Neutrophil (primary cell): ENCODE measurements around the gene RAPGEF3.
A peak's percentile ranks its signal among the peaks of the same experiment; 100 is the strongest.

Experiments used
- H3K27ac ChIP-seq: fragments of 200-600 bp; sonication (generic); 2 replicates; pipeline ENCODE4 v1.5.1; 2016; ENCODE audit warnings: mild to moderate bottlenecking, moderate library complexity
- H3K27me3 ChIP-seq: fragments of 200-600 bp; sonication (generic); 2 replicates; pipeline ENCODE4 v1.6.0; 2016; ENCODE audit warnings: mild to moderate bottlenecking
- H3K36me3 ChIP-seq: fragments of 200-600 bp; sonication (generic); 2 replicates; pipeline ENCODE4 v1.5.1; 2017
- H3K4me1 ChIP-seq, 2 experiments: fragments of 200-600 bp in 1 of 2; sonication (generic) in 1 of 2; 1 replicate in 1 of 2; 2 replicates in 1 of 2; pipeline versions ENCODE4 v1.5.1 to v1.6.1; 2013 to 2016; ENCODE audit warnings: low read depth in 1 of 2, low read length in 1 of 2, mild to moderate bottlenecking in 1 of 2, moderate library complexity in 1 of 2; ENCODE audit not compliant: control insufficient read depth in 1 of 2, insufficient read depth in 1 of 2
- H3K4me3 ChIP-seq, 2 experiments: fragments of 200-600 bp in 1 of 2; sonication (generic) in 1 of 2; 1 replicate in 1 of 2; 2 replicates in 1 of 2; pipeline ENCODE4 v1.5.1; 2013 to 2016; ENCODE audit warnings: low read depth in 1 of 2, low read length in 1 of 2, mild to moderate bottlenecking in 1 of 2, moderate library complexity in 1 of 2
- H3K9me3 ChIP-seq: fragments of 200-600 bp; sonication (generic); 2 replicates; pipeline ENCODE4 v1.5.1; 2016
- TF ChIP-seq, protein P1 (sequence below): fragments of 200-600 bp; sonication (generic); IDR thresholded peaks from 2 replicates; pipeline ENCODE4 v1.5.1; 2016; ENCODE audit warnings: antibody characterized with exemption

Gene RAPGEF3

DNA sequence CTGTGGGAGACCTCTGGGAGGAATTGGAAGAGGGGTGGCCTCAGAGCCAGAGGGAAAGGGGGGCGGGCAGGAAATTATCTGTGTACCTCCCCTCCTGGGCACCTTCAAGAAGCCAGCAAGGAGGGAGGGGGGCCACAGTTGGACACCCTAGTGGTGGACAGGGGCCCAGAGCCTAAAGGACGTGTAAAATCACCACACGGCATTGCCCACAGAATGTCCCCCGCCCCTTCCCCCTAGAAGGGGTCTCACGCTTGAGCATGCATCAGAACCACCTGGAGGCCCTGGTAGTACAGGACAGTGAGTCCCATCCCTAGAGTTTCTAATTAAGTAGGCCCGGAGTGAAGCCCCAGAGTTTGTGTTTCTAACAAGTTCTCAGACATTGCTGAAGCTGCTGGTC is 41.6 kb downstream of the RAPGEF3 start:
- TF ChIP-seq, protein P1, sequence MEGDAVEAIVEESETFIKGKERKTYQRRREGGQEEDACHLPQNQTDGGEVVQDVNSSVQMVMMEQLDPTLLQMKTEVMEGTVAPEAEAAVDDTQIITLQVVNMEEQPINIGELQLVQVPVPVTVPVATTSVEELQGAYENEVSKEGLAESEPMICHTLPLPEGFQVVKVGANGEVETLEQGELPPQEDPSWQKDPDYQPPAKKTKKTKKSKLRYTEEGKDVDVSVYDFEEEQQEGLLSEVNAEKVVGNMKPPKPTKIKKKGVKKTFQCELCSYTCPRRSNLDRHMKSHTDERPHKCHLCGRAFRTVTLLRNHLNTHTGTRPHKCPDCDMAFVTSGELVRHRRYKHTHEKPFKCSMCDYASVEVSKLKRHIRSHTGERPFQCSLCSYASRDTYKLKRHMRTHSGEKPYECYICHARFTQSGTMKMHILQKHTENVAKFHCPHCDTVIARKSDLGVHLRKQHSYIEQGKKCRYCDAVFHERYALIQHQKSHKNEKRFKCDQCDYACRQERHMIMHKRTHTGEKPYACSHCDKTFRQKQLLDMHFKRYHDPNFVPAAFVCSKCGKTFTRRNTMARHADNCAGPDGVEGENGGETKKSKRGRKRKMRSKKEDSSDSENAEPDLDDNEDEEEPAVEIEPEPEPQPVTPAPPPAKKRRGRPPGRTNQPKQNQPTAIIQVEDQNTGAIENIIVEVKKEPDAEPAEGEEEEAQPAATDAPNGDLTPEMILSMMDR = no peak
- peaks cover 9% of the 10 kb centered on the region for H3K27me3 ChIP-seq
- H3K4me3 ChIP-seq = no peak overlapping the region
- no peak overlapping the region for H3K27ac ChIP-seq
- no peaks in the 10 kb centered on the region for H3K9me3 ChIP-seq
- H3K36me3 ChIP-seq = peaks cover 21% of the 10 kb centered on the region
- peaks cover 0 to 3% of the 10 kb centered on the region in 2 experiments for H3K4me1 ChIP-seq

DNA sequence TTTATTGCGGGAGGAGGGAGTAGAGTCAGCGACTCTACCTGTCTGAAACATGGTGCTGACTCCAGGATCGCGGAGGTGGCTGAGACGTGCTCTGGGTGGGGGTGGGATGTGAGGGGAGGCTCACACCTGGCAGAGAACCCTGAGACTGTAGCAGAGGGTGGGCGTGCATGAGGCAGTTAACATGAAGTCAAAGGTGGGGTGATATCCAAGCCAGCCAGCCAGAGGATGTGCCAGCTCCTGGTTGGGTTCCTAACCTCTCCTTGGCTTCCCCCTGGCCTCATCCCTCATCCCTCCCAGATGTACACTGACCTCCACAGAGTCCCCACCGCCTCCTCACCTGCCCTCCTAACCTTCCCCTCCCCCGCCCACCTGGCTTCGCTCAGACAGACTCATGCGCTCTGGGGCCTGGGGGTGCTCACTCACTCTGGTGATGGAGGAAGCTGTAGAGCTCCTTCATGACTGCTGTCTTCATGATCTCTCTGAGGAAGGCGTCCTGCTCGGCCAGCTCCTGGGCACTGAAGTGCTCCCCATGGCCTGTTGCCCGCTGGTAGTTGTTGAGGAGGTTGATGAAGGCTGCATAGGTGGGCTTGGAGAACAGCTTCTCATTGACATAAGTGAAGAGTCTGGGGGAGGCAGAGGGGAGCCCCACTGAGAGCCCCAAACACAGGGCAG is 42.7 kb downstream of the RAPGEF3 start:
- Histone ChIP-seq H3K27me3 (peaks cover 9% of the 10 kb centered on the region), H3K4me3 (no peak overlapping the region), H3K27ac (no peak overlapping the region), H3K9me3 (no peaks in the 10 kb centered on the region), H3K36me3 (peaks cover 20% of the 10 kb centered on the region), H3K4me1 (peaks cover 0 to 3% of the 10 kb centered on the region in 2 experiments)
- TF ChIP-seq, protein P1 = no peak

DNA sequence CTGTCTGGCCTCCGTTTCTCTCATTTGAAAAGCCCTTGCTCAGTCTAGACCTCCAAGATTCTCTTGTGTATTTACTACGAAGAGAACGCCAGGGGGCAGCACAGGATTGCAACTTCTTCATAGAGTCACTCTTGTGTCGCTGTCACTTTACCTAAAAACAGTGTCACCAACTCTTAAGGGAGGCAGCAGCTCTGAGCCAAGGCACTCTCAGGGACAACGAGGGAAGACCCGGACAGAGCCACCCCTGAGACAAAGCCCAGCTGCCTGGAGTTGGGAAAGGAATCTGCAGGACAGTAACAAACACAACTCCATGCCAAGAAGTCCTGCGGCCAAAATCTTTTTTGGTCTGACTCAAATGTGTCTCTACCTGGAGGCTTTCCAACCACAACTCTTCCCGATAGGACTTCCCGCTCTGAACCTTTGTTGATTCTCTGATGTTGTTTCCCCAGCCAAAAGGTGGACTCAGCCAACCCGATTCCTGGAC is 43.2 kb downstream of the RAPGEF3 start:
- Histone ChIP-seq H3K9me3 (no peaks in the 10 kb centered on the region), H3K36me3 (peaks cover 14% of the 10 kb centered on the region), H3K4me1 (peaks cover 2 to 3% of the 10 kb centered on the region in 2 experiments), H3K27me3 (peaks cover 9% of the 10 kb centered on the region), H3K27ac (no peak overlapping the region), H3K4me3 (no peak overlapping the region)
- TF ChIP-seq, protein P1 = peak; percentile 74

DNA sequence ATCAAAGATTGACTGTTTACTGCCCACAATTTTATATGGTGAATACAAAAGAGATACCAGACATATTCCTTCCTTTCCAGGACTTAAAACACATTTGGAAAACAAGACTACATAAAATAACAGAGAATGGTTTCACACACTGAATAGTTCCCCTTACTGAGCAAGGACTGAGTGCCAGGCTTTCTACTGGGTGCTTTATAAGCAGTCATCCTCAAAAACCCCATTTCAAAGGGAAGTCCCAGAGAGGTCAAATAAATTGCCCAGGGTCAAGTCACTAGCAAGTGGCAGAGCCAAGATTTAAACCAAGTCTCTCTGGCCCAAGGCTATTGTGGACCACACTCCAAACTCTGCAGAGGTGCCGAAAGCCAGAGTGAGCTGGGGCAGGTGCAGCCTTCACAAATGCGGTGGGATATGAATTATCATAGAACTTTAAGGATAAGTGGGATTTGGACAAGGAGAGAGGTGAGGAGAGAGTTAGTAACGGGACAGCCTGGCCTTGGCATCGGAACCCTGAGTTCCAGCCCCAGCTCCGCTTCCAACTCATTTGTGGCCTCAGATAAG is 43.8 kb downstream of the RAPGEF3 start:
- Histone ChIP-seq H3K27ac (peak overlapping the region; percentile 23), H3K4me3 (no peak overlapping the region), H3K27me3 (peaks cover 9% of the 10 kb centered on the region), H3K36me3 (peaks cover 9% of the 10 kb centered on the region), H3K4me1 (peaks cover 8% of the 10 kb centered on the region in 2 experiments), H3K9me3 (no peaks in the 10 kb centered on the region)
- TF ChIP-seq, protein P1 = no peak

DNA sequence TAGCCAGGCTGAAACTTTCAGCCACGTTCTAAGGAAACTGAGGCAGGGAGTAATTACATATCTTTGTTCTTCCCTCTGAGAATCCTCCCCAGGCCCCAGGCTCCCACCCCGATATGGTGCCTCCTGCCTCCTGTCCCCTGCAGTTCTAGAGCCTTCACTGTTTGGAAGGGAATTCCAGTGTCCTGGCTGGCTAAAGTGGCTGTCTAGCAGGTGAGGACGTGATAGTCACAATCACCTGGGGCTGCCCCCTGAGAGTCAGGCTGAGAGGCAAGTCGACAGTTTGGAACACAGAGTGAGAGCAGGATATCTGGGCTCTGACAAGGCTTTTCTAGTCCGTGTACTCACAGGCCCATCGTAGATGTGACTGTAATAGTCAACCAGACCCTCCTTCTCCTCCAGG is 46.5 kb downstream of the RAPGEF3 start:
- TF ChIP-seq, protein P1 = no peak
- H3K27me3 ChIP-seq = peaks cover 5% of the 10 kb centered on the region
- H3K27ac ChIP-seq = no peak overlapping the region
- no peaks in the 10 kb centered on the region for H3K36me3 ChIP-seq
- H3K4me3 ChIP-seq = no peak overlapping the region
- peaks cover 35% of the 10 kb centered on the region in 2 experiments for H3K4me1 ChIP-seq
- H3K9me3 ChIP-seq = no peaks in the 10 kb centered on the region
